GM19043 (cell line): Measurements from ENCODE around the gene MRGPRF.

Experiments used
- ATAC-seq: cut with Tn5 transposase; IDR thresholded peaks from one replicate; pipeline ENCODE4 v1.9.1; 2021; ENCODE audit warnings: low read depth; ENCODE audit not compliant: unreplicated experiment

Gene MRGPRF

DNA sequence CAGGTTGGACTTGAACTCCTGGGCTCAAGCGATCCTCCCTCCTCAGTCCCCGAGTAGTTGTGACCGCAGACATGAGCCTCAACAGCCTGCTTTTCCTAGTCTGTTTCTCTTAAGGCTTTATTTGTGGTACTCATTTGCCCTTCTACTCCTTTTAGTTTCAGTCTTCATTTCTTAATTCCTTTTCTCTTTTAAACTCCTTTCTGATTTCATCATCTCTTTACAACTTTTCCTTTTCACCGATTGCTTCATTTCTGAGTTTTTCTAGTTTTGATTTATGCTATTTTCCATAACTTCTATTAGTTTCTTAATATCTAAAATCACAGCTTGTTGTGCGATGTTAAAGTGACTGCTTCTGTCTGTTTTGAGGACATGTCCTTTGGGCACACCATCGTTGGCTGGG is 17.3 kb upstream of the MRGPRF start:
- ATAC-seq: no peak

DNA sequence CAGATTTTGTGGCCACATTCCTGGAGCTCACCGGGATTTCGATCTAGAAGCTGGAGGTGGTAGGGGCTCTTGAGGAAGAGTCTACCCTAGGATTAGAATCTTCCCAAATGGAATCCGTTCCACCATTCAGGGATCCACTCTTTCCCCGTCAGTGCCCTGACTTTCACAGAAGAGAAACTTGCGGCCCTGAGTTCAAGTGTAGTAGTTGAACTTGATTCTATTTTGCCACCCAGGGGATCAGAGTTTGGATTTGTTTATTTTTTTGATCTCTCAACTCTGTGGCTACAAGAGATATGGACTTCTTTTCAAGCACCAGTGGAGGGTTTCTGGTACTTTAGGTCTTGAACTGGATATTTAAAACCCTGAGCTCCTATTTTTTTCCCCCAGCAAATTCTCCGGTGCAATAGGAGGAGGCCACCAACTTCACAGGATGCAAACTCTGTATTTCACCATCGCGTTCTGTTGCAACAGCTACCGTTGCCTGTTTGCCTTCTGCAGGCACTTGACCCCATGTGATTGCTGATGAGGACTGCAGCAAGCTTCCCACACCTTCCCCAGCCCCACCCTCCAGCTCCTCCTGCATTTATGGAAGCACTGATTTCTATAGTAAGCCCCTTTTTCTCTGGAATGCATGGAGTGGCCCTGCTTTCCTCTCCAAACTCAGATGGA is 14.8 kb upstream of the MRGPRF start:
- no peak for ATAC-seq

DNA sequence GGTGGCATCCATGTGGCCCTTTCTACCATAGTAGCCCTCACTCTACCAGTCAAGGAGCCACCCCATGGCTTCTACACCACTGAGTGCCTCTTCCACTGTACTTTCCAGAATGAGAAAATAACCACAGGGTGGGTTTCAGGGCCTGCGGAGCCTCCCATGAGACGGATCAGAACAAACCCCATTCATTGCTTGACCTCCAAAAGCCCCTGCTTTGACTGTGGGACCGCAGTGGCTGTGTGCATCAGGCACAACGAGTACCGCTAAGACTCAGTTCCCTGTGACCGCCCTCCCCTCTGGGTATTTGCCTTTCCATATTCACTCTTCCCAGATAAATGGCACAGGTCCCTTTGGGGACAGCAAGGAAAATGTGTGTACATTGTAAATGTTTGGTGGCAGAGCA is 11.5 kb upstream of the MRGPRF start:
- no peak for ATAC-seq

DNA sequence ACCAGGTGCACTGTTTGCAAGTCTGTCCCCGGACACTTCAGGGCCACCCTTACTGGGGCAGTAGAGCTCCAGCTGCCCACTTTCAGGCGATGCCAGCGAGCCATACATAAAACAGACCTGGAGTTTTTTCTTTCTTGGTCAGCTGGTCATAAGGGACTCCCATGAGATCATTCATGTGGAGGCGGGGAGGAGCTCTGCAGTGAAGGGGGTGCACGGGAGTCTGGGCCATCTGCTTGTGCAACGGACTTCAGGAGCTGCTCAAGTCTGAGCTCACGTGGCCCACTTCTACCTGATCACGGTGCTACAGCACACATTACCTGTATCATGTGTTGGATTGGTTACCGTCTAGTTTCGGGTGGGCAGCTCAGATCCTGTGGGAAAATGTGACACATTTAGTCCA is 9.2 kb upstream of the MRGPRF start:
- ATAC-seq: no peak

DNA sequence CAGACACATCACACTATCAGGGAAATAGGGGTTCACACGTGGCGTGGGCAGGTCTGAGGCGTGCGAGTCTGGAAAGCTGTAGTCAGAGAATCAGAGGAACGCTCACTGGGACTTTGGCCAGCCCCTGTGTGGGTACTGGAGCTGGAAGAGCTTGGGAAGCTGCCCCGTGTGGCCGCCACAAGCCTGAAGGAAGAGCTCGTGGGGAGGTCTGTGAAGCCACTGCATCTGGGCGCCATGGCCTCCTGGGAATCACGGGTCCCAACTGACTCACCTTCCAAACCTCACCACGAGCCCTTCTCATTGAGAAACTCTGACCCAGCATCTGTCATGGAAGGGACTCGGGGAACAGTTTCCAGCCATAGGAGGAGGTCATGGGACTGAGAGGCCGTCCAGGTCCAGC is 5.9 kb upstream of the MRGPRF start:
- no peak for ATAC-seq

DNA sequence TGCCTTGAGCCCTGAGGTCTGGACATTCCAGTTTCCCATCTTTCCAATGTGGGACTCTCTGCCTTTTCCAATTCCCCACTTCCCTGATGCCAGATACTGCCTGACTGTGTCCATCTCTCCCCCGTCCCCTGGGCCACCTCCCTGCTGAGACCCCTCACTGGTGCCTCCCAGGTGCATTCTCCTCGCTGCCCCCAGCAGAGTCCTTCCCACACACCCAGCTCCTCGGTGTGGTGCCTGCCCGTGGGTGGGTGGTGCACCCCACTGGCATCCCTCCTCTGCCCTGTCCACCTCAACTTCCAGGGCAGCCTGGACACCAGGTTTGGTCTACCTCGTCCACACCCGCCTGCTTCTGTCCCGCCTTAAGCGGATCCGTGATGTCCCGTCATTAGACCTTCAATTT is 4.9 kb upstream of the MRGPRF start:
- no peak for ATAC-seq

DNA sequence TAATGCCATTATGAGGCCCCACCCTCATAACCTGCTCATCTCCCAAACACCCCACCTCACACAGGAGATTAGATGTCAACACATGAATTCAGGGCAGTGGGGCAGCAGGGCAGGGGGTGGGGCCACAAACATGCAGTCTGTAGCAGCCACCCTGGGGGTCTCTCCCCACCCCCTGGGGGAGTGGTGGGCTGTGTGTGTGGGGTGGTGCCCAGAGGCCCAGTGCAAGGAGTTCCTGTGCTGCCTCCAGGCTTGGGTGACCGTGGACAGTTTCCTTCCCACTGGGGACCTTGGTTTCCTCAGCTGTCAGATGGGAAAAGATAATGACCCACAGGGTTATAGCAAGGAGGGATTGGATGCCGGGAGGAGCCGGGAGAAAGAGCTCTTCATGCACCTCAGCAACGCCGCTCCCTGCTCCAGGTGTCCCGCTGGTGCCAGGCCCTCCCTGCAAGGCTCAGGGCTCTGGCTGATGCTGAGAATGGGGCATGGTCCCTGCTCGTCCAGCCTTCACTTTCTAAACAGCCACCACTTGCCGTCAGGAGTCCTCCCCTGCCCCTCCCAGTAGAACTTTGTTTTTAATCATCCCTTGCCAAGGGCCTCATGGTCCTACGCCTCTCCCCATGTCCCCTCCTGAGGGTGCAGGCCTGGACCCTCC is 2.0 kb upstream of the MRGPRF start:
- no peak for ATAC-seq

DNA sequence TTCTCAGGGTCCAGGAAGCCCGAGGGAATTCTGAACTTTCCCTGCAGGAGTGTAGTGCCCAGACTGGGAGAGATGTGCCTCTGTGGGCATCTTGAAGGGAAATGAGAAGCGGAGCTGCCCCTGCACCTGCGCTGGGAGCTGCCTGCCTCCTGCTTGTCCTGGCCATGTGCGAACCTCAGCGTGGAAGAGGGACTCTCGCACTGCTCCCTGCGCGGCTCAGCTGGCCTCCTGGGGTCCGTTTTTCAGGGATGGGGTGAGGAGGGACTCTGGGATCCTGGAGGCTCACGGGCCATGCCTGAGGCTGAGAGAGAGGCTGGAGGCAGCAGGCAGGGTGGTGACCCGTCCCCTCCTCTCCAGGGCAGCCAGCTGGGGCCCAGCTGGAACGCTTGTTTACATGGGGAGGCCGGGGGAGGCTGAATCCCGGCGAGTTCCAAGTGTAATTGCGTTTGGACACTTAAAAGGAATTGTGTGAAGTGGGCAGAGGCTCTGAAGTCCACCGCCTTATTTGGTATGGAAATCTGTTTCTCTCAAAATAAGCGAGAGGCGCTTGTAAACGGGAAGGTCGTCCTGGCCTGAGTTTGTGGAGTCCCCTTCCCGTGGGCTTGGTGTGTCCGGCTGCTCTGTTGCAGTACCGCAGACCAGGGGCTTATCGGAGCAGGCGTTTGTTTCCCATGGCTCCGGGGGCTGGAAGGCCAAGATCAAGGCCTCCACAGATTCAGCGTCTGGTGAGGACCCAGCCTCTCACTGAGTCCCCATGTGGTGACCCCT is 1.2 kb upstream of the MRGPRF start:
- no peak for ATAC-seq

DNA sequence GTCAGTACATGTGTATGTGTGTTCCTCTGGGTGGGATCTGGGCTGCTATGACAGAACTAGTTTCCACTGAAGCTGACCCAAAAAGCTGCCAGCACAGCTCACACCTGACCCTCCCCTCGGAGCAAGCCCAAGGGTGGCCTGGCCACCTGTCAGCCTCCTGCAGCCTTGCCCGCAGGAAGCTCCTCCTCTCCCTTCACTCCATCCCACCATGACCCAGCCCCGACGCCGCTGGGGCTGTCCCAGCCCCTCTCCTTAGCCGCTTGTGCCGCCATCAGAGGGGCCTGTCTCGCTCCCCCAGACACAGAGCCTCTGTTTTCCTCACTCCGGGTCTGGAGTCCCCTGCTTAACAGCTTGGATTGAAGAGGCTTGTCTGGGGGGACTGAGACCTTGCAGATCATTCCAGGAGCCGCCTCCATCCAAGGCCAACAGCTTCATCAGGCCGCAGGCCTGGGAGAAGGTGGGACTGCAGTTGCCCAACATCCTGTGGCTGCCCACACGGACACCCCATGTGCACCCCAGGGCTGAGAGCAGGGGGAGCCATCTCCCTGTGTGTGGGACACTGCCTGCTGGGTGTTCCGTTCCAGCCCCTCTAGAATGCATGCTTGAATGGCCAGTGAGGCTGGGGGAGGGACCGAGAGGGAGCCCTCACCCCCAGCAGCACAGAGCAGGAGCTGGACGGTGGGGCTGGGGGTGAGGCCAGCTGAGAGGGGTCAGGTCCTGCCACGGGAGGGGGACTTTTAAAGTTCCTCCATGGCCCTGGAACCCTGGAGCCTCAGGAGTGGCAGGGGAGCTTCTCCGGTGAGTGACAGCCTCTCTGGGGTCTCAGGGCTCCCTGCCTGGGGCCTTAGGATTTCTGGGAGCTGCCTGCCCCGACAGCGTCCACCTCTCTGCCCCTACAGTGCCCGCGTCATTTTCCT is 696 bp downstream of the MRGPRF start:
- no peak for ATAC-seq

DNA sequence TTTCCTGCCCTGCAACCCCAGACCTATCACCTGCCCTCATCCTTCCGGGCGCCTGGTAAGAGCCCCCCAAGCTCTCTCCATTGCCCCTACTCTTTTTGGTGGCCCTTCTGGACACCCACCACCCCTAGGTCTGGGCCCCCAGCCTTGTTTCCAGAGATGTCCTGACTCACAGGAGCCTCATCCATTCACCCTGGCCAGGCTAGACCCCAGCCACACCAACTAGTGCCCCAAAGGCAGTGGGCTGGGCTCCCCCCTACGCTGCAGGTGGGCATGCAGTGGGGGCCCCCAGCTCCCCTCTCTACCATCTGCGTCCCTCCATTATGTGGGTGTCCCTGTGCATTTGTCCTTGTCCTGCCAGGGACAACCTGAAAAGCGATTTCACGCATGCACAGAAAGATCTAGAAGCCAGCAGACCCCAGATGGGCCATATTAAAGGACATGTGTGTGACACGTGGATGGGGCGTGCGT is 1.4 kb downstream of the MRGPRF start:
- ATAC-seq: no peak

DNA sequence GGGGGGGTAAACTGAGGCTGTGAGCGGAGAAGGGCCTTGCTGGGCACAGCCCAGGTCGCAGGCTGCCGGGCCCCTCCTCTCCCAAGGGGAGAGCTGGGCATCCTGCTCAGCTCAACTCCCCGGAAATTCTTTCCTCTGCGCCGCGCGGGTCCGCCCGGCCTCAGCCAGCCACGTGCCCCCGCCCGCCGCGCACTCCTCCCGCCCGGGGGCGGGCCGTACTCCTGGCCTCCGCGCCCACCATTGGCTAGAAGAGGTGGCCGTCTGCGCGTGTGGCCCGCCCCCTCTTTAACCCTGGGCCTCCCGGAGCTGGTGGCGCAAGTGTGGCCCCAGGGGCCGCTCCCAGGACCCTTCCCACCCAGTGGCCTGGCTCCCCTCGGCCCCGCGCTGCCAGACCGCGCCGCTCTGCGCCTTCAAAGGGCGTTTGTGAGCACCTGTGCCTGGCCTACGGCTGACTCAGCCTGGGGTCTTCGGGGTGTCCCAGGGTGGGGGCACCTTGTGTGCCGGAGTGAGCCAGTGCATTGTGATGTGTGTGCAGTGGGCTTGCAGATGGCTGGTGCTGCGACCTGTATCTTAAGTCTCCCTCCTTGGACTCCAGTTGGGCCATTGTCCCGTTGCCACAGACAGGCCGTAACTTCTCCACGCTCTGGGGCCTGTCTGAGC is 2.0 kb downstream of the MRGPRF start:
- ATAC-seq: no peak

DNA sequence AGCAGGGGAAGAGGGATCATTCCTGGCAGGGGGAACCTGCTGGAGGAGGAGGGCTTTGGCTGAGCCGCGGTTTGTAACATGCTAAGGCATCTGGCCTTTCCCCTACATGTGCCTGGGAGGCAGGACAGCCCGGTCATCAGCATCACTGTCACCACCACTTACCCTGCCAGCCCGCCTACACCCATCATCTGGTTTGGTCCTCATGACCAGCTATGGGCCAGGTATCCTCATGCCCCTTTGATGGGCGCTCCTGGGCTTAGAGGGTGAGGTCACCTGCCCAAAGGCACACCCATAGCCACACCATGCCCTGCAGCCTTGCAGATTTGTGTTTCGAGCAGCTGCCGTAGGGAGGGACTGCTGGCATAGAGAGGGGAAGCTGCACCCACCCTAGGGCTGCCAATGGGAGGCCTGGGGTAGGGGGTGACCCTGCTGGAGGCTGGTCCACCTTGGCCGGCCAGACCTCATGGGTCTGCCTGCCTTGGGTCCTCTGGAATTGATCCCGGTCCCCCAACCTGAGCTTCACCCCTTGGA is 2.6 kb downstream of the MRGPRF start:
- ATAC-seq: no peak

DNA sequence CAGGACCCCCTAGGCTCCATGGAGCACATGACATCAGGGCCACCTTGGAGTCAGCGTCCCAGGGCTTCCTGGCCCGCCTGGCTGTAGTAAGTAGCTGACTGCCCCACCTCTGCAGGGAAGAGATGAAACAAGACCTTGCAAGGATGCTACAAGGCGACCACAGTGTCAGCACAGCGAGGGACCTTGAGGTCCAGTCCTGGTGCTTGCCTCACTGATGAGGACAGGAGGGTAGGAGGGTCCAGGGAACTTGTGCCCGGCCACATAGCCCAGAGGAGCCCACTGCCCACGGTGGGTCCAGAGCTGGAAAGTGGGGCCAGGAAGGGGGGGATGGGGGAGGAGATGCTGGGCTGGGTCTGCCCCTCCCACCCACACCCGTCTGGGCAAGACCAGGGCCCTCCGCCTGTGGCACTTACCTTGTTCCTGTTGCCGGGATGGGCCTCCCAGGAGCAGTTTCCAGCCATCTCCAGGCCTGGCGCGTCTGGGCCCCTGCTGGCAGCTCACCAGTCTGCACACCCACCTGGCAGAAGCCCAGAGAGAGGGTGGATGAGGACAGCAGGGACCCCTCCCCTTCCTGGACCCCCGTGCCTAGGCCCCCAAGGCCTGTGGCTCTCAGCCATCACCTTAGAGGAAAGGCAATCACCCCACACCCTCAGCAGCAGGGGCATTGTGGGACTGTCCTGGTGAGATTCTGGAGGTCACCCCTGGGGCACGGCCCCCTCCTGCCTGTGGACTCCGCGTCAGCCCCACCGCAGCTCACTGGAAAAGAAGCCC is 3.4 kb downstream of the MRGPRF start:
- ATAC-seq: no peak

DNA sequence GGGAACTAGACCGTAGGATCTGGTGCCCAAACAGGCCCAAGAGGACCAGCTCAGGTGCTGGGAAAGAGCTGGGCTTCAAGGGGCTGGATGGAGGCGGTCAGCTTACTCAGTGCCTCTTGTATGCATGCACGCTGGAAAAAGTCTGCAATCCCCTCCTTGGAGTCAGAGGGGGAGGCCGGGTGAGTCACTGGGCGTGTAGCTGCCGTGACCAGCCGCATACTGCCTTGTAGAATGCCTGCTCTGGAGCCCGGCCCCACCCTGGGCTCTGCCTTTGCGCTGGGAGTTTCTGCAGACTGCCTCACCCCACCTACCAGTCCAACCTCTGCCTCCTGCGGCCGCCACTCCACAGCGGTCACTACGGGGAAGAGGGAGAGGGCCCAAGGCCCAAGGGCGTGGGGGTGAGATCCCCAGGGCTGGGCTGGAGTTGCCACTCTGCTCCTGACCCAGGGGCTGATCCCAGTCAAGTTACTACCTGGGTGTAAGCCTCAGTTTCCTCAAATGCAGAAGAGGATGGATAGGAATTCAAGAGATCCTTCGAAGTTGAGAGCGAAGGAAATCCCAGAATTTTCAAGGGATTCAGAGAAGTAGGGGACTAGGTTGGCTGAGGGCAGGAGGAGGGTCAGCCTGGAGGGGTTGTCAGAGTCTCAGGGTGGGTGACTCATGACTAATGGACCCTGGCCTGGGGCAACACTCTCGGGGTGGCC is 4.2 kb downstream of the MRGPRF start:
- ATAC-seq: no peak

DNA sequence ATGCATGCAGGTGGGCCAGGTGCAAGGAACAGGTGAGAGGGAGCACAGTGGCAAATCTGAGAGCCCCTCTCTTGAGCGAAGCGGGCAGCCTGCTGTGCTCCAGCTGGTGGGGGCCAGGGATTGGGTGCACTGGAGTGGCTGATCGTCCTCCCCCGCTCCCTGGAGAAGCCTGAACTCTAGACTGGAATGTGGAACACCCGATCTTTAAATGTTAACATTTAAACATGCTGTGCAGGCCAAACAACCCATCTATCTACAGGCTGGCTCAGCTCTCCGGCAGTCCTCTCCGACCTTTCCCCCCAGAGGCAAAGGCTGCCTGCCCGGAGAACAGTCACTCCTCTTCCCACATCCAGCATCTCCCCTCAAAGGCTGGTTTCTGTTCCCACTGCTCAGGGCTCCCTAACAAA is 5.1 kb downstream of the MRGPRF start:
- no peak for ATAC-seq

DNA sequence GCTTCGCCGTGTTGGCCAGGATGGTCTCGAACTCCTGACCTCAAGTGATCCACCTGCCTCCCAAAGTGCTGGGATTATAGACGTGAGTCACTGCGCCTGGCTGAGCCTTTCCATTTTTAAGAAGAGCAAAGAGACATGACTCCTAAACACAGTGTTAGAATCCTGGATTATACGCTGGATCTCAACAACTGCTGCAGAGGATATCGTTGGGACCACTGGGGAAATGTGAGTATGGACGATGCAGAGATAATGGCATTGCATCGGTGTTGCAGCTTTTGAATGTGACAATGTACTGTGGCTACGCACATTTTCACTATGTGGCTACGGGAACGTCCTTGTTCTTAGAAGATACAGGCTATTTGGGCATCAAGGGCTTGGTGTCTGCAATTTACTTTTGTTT is 6.2 kb downstream of the MRGPRF start:
- ATAC-seq: no peak

DNA sequence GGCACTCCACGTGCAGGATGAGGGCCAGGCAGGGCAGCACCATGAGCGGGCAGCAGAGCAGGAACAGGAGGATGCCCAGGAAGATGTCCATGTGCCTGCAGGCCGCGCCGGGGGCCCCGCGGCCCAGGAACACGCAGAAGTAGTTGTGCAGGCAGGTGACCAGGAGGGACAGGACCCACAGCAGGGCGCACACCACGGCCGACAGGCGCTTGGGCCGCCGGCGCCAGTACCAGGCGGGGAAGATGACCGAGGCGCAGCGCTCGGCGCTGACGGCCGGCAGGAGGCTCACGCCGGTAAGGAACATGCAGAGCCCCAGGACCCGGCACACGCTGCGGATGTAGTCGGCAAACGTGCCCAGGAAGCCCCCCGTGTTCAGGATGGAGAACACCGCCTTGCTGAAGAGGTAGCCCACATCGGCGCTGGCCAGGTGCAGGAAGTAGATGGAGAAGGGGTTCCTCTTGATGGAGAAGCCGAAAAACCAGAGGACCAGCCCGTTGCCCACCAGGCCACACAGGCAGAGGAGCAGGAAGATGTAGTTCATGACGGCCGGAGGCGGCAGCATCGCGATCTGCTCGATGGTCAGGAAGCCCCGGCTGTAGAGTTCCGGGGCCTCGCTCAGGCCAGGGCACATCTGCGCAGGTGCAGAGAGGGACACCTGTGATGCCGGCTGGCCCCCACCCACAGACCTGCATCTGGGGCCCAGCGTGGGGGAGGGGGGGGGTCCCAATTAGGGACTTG is 7.2 kb downstream of the MRGPRF start:
- no peak for ATAC-seq

DNA sequence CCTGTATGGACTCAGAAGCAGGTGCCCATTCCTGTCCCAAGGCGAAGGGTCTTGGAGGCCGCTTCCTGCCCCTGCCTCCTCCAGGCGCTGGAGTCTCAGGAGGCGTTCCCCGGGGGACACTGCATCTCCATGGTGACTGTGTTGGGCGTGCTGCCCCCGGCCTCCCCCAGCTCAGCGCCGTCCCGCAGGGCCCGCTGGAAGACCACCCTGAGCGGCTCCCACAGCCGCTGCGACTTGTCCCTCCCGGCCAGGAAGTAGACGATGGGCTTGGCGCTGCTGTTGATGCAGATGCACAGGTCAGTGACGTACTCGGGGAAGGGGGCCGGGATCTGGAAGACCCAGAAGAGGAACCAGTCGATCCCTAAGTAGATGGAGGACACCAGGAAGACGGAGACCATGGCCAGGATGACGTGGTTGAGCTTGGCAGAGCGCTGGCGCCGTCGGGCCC is 7.8 kb downstream of the MRGPRF start:
- no peak for ATAC-seq
